Activated T-cell treated with anti-CD3 and anti-CD28 coated beads for 1 hour (primary cell): ENCODE data around the gene RBM47.

Source experiments
- DNase-seq: peaks from one replicate; pipeline ENCODE4 v3.0.0-alpha.2; 2020; ENCODE audit warnings: low read depth

Gene RBM47

DNA sequence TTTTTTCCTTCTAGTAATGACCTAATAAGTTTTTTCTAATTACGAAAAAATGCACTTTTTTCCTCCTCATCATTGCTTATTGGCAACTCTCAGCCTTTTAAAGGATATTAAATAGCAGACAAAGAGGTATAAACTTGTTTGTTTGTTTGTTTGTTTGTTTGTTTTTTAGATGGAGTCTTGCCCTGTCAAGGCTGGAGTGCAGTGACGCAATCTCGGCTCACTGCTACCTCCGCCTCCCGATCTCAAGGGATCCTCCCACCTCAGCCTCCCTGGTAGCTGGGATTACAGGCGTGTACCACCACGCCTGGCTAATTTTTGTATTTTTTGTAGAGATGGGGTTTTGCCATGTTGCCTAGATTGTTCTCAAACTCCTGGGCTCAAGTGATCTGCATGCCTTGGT lies 6.0 kb downstream of the RBM47 start:
- no peak for DNase-seq

GRCh38 chr4:40622913-40623312 lies 6.8 kb downstream of the RBM47 start:
- DNase-seq = no peak

- DNase-seq = no peak
Observed at GRCh38 chr4:40621592-40622512, 7.8 kb downstream of the RBM47 start.

- no peak for DNase-seq
Observed at GRCh38 chr4:40621229-40621591, 8.5 kb downstream of the RBM47 start.

DNA sequence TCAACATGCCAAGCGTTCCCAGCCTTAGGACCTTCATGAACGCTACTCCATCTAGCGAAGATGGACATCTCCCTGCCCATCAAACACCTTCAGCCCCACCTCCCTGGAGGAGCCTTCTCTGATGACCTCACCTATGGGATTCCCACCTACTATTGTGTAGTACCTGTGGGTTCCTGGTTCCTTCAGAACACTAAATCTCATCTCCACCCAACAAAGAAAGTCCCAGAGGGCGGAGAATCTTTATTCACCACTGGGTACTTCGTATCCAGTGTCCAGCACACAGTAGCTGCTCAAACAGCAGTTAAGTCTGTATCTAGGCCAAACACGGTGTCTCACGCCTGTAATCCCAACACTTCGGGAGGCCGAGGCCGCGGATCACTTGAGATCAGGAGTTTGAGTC lies 10.1 kb downstream of the RBM47 start:
- no peak for DNase-seq

DNA sequence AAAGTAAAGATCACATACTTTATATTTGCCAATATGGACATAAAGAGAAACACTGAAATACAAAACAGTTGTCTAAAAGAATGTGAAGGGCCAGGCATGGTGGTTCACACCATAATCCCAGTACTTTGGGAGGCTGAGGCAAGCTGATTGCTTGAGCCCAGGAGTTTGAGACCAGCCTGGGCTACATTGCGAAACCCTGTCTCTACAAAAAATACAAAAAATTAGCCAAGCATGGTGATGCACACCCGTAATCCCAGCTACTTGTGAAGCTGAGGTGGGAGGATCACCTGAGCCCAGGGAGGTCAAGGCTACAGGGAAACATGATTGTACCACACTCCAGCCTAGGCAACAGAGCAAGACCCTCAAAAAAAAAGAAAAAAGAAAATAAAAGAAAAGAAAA lies 11.8 kb downstream of the RBM47 start:
- DNase-seq = no peak

DNA sequence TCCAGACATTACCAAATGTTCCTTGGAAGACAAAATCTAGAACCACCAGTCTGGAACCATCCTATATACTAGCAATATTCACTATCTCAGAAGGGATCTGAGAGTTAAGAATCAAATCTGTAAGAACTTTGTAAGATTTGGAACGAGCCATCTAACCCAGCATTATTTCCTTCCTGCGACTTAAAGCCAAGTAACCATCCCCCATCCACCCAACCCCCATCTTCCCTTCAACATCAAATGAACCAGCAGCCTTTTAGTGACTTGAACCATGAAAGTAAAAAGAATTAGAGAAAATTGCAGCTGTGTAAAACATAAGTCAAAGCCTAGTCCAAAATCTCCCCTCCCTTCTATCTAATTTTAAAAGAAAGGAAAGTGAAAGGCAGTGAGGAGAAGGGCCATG lies 15.6 kb downstream of the RBM47 start:
- DNase-seq = no peak

GRCh38 chr4:40613456-40613855 lies 16.2 kb downstream of the RBM47 start:
- DNase-seq = no peak

DNA sequence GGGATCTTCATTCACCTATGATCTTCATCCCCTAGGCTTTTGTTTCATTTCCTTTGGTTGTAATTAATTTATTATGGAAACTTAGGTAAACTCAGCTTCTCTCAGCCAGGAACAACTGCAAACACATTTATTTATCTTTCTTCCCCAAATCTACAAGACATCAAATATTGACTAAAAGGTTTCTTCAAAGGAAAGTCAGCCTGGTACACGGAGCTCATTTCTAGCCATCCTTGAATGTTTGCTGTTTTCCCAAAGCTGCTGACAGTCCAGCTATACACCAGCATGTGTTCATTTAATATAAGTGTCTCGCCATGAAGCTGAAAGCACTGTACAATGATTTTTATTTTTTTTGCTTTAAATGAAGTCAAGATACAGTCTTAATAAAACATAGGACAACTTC lies 16.8 kb downstream of the RBM47 start:
- DNase-seq = no peak

DNA sequence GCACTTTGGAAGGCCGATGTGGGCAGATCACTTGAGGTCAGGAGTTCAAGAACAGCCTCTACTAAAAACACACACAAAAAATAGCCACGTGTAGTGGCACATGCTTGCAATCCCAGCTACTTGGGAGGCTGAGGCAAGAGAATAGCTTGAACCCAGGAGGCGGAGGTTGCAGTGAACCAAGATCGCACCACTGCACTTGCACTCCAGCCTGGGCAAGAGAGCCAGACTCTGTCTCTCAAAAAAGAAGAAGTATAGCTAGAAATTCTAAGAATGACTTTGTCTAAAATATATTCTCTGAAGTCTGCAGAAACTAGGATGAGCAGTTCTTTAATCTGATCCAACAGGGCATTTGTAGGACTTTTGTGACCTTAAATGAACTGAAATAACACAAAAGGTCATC lies 17.4 kb downstream of the RBM47 start:
- no peak for DNase-seq

GRCh38 chr4:40608628-40609027 lies 21.0 kb downstream of the RBM47 start:
- no peak for DNase-seq

- no peak for DNase-seq
Observed at GRCh38 chr4:40607221-40607620, 22.4 kb downstream of the RBM47 start.

GRCh38 chr4:40606239-40606767 lies 23.4 kb downstream of the RBM47 start:
- DNase-seq = no peak

DNA sequence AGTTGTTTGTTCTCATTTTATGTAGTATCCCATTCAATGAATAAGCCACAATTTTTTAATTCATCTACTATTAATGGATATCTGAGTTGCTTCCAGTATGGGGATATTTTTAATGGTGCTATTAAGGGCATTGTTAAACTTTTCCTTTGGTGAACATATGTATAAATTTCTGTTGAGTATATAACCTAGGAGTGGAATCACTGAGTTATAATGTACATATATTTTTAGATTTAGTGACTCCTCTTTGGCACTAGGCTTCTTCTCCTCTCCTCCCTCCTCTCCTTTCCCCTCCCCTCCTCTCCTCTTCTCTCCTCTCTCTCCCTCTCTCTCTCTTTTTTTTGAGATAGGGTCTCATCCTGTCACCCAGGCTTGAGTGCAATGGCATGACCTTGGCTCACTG lies 26.4 kb downstream of the RBM47 start:
- no peak for DNase-seq

DNA sequence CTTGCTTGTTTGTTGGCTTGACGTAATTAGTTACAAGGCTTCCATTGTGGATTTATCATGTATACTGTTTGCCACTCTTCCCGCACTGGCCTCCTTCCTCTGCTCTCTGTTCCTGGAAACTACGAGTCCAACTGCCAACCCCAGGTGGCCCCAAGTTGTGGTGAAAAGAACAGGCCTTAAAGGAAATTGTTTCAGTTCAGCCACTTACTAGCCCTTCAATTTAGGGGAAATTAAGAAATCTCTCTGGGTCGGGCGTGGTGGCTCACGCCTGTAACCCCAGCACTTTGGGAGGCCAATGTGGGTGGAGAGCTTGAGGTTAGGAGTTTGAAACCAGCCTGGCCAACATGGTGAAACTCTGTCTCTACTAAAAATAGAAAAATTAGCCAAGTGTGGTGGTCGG lies 28.0 kb downstream of the RBM47 start:
- no peak for DNase-seq

DNA sequence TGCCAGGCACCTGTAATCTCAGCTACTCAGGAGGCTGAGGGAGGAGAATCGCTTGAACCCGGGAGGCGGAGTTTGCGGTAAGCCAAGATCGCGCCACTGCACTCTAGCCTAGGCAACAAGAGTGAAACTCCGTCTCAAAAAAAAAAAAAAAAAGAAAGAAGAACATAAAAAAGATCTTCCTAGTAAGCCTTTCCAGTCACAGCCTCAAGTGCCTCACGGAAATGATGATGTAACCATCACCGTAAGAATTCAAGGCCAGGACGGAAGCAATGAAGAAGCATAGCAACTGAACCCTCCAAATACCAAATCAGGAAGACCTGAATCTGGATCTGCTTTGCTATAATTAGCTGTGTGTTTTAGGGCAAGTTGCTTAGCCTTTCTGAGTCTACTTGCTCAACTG lies 28.8 kb downstream of the RBM47 start:
- DNase-seq = no peak

- no peak for DNase-seq
Observed at GRCh38 chr4:40599431-40599830, 30.2 kb downstream of the RBM47 start.

GRCh38 chr4:40596522-40596921 lies 33.1 kb downstream of the RBM47 start:
- DNase-seq = no peak

- DNase-seq = no peak
Observed at GRCh38 chr4:40595981-40596380, 33.7 kb downstream of the RBM47 start.

- no peak for DNase-seq
Observed at GRCh38 chr4:40594261-40595178, 35.1 kb downstream of the RBM47 start.

DNA sequence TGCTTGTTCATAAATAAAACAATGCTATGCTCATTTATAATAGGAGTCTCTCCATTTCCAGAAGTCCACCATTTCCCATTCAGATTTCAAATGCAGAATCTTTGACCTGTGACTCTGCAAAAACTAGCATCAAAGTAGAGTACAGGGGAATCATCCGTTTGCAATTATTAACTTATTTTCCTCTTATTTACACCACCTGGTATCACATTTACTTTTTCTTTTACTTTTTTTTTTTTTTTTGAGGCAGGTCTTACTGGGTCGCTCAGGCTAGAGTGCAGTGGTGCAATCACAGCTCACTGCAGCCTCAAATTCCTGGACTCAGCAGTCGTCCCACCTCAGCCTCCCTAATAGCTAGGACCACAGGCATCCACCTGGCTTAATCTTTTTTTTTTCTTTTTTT lies 37.6 kb downstream of the RBM47 start:
- no peak for DNase-seq

DNA sequence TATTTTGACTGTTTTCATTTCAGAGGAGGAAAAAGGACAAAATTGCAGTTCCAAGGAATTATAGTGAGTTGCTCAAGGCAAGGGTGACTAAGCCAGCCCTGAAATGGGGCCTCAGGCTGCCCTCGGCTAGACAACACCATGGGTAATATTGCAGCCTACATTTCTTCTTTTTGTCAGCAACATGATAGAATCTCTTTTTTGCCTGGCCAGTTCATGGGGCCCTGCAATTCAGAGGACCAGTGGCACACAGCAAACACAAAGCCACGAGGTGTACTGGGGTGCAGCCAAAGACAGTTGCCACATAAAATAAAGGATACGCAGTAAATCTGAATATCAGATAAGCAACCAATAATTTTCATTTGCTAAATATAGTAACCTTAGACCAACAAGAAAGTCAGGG lies 41.8 kb downstream of the RBM47 start:
- no peak for DNase-seq

DNA sequence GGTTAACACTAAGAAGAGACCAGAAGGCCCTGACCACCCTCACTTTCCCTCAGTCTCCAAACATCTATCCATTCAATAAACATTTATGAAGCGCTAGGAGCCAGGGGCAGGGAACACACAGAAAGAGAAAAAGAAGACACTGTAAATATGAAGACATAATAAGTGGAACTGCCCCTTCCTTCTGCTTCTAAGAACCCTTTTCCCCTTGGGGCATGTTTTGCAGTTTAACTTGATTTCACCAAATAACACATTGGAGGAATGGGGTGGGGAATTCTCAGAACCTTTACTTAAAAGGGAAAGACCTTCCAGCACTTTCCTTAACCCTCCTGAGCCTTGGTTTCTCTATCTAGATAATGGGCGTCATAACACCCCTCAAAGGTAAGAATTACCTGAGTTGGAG lies 42.3 kb downstream of the RBM47 start:
- no peak for DNase-seq
